ENCODE results near the gene RPUSD3.
"Not testable (repeated sequence)": the region's sequence is repeated elsewhere in the genome, so short reads cannot be mapped to it uniquely, and the experiment has no call there.

RPUSD3 gene

DNA sequence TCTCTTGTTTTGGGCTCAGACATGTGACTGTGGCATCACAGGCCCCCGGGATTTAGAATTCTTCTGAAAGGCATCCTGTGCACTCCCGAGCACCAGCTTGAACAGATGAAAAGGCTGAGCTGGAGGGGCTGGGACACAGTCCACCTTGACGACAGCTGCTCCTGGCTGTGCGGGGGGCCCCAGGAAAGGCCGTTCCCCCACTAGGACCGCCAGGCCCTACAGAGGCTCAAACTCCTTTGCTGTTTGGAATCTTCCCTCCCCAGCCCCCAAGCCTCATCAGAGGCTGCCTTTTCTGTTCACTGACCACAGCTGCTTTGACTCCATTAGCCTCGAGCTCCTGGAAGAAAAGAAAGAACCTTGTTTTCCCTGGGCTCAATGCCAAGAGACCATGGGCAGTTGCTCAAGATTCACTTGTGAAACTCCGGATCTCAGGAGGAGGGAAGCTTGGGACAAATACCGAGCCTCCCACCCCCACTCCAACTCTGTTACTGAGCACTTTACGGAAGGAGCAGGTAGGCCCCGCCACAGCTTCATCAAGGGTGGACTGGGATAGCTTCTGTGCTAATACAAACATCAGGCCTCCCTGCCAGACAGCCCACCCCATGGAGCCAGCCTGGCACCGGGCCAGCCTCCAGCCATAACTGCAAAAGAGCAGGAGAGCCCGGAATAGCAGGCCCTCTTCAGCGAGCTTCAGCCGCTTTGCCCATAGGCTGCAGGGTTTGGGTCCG lies 20.6 kb upstream of the RPUSD3 start:
- DNase-seq: no peak

- no peak for DNase-seq
Measured at GRCh38 chr3:9863058-9863772, 19.4 kb upstream of the RPUSD3 start.

GRCh38 chr3:9862391-9863057 lies 18.7 kb upstream of the RPUSD3 start:
- DNase-seq: peak; percentile 28 to 35

DNA sequence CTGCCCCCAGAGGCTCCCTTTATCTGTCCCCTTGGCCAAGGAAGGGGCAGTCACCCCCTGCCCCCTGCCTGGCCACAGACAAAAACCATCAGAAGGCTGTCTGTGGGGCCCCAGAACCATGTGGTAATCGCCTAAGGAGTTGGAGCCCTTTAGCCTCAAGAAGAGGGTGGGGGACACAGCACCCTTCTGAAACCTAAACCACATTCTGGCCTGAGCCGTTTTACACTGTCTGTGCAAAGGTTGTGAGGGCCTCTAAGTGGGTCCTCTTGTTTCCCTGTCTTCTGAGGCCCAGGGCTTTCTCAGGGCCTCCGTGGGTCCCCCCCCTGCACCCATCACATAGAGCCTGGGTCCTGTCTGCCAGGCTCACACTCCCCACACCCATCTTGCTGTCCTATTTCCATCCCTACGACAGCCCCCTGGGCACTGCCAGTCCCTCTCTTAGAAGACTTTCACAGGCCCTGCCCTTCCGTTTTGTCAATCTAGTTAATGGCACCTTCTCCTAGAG lies 17.9 kb upstream of the RPUSD3 start:
- DNase-seq: no peak

DNA sequence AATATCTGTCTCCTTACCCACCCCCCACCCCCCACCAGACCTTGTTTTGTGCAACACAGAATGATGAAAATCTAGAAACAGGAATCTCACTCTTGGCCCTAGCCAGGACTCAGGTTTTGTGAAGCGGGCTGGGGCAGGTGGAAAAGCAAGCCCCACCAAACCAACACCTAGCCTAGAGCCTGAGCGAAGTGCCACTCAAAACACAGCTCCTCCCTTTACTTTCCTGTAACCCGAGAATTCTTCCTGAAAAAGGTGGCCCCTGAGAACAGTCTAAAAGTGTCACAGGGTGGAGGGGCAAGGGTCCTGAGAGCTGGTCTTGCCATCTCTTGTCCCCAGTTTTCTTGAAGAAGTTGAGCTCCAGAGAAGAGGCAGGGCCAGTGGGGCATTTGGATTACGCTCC lies 17.4 kb upstream of the RPUSD3 start:
- no peak for DNase-seq

DNA sequence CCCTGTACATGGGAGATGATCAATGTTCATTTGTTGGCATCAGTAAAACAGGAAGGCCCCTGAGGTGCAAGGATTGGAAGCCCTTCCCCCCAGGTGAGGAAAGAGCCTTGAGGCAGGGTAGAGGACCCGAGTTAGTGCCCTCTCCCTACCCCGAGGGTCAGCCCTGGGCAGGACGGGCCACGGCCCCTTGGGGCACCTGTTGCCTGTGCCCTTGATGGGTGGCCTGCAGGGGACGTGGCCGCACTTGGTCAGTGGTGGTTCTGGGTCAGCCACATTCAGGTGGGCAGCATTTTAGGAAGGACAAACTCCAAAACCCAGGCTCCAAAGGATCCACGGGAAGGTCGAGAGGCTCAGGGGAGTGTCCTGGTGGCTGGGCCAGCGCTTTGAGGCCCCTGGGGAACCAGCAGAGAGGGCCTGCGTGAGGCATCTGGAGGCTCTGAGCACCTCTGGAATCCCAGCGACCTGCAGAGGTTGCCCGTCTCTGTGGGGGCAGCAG lies 15.8 kb upstream of the RPUSD3 start:
- DNase-seq: no peak

GRCh38 chr3:9855594-9855993 lies 11.8 kb upstream of the RPUSD3 start:
- DNase-seq: no peak

DNA sequence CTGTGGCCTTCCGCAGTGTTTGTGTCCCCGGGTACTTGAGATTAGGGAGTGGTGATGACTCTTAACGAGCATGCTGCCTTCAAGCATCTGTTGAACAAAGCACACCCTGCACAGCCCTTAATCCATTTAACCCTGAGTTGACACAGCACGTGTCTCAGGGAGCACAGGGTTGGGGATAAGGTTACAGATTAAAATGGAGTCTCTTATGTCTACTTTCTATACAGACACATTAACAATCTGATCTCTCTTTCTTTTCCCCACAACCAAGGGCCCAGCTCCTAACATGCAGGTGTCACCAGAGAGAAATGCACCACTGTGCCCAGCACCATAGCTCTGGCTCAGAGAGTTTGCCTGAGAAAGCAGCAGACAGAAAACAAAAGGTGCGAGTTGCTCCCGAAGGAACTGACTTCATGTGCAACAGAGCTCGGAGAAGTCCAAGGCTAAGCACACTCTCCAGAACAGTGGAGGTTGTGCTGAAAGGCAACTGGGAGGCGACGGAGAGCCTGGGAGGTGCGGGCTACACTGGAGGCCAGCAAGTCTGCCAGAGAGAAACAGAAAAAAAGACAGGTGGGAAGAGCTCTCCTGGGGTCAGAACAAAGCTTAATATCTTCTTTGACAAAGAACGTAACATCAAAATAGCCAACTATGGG lies 10.6 kb upstream of the RPUSD3 start:
- not testable (repeated sequence) for DNase-seq

DNA sequence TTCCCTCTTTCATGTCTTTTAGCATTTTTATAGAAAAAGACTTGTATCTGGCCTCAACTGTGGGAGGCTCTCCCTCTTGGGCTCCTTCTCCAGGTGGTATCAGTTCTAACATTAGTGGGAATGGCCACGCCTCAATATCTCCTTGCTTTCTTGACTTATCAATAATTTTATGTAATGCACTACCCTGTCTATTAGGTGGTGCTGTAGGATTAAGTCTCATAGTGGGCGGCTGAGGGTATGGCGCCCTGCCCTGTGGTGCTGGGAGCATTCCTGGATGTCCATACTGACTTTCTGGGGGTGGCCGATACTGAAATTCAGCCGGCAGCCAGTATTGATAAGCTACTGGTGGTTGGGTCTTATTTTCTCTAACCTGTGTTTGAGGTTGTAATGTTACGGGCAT lies 8.7 kb upstream of the RPUSD3 start:
- no peak for DNase-seq

- not testable (repeated sequence) for DNase-seq
Measured at GRCh38 chr3:9851926-9852325, 8.1 kb upstream of the RPUSD3 start.

- not testable (repeated sequence) for DNase-seq
Measured at GRCh38 chr3:9851383-9851782, 7.6 kb upstream of the RPUSD3 start.

- DNase-seq: peak in 1 of 2 donors; percentile 64
Measured at GRCh38 chr3:9848860-9849259, 5.1 kb upstream of the RPUSD3 start.

DNA sequence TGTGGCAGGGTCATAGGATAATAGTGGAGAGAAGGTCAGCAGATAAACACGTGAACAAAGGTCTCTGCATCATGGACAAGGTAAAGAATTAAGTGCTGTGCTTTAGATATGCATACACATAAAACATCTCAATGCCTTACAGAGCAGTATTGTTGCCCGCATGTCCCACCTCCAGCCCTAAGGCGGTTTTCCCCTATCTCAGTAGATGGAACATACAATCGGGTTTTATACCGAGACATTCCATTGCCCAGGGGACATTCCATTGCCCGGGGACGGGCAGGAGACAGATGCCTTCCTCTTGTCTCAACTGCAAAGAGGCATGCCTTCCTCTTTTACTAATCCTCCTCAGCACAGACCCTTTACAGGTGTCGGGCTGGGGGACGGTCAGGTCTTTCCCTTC lies 4.1 kb upstream of the RPUSD3 start:
- DNase-seq: not testable (repeated sequence)

GRCh38 chr3:9846931-9847488 lies 3.2 kb upstream of the RPUSD3 start:
- no peak for DNase-seq

- no peak for DNase-seq
Measured at GRCh38 chr3:9846231-9846630, 2.4 kb upstream of the RPUSD3 start.

- no peak for DNase-seq
Measured at GRCh38 chr3:9841015-9841414, 2.8 kb downstream of the RPUSD3 start.

GRCh38 chr3:9838856-9839255 lies 5.0 kb downstream of the RPUSD3 start:
- DNase-seq: no peak

DNA sequence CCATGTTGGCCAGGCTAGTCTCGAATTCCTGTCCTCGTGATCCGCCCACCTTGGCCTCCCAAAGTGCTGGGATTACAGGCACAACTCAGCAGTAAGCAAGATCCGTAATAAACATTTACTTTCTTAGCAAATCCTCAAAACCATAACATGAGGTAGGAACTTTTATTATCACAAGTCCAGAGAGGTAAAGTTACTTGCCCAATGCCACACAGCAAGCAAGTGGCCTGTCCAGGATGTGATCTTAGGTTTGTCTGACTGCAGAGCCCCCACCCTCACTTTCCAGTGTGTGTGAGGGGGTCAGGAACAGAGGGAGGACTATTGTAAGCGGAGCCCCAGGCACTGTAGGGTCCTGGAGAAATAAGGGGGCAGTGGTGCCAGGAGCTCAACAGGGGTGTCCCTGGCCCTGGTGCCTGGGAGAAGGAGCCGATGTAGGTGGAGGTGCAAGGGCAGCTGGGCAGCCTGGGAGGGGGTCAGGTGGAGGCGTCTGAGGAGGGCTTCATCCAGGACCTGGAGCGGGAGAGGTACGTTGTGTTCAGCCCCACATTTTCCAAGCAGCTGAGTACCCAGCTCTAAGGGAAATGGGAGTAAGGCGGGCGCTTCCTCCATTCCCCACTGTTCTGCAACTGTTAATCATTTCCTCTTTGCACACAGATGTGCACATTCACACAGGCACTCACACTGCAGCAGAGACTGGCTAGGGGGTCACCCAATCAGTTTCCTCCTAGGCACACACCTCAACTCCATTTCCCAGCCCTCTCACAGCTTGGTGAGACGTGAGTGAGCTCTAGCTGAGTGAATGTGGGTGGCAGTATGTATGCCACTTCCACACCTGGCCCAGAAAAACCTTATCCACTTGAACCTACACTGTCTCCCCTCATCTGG lies 5.9 kb downstream of the RPUSD3 start:
- DNase-seq: no peak

DNA sequence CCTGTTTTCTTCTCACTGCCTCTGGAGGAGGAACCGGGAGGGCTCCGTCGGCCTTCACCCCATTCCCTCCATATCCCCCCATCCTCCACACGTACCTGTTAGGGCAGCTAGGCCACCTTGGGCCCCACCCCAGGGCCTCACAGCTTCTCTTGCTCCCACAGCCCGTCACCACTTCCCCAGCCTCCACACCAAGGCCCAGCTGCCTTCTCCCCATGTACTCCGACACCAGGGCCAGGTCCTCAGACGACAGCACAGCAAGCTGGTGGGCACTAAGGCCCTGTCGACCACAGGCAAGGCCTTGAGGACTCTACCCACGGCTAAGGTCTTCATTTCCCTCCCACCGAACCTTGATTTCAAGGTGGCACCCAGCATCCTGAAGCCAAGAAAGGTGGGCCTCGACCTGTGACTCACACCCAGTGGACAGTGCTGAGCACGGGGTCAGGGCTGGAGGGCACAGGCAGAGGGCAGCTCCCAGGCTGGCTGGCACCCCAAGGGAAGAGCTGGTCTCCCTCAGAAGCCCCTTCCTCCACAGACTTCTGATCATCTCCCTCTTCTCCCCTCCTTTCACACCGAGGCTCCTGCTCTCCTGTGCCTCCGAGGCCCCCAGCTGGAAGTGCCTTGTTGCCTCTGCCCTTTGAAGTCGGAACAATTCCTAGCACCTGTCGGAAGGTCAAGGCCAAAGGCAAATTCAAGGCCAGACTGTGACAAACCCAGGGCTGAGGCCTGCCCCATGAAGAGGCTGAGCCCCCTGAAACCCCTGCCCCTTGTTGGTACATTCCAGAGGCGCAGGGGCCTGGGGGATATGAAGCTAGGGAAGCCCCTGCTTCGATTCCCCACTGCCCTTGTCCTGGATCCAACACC lies 9.1 kb downstream of the RPUSD3 start:
- DNase-seq: no peak

GRCh38 chr3:9833078-9833477 lies 10.7 kb downstream of the RPUSD3 start:
- DNase-seq: no peak

- DNase-seq: no peak
Measured at GRCh38 chr3:9831253-9831652, 12.6 kb downstream of the RPUSD3 start.

Data from CD4-positive, alpha-beta T cell treated with Interleukin-4 for 1 hour (primary cell).